Adrenal gland (tissue), 12 donors: ENCODE measurements around the gene SCN1A. TPM values are rescaled to one million over a fixed set of nuclear protein-coding genes. Genes with fewer than 3 reads are reported as not detected.

Experiments
- DNase-seq, 7 donors: peaks; one replicate each; pipeline ENCODE4 v3.0.0-alpha.2; 2019 to 2020
- H3K27ac ChIP-seq, 5 donors: fragments of 200-600 bp; sonication (generic) in 4 of 5; 1 replicate in 3 of 5; 2 replicates in 2 of 5; pipeline versions ENCODE4 v1.5.1 to v1.8.0; 2016 to 2020; ENCODE audit warnings: mild to moderate bottlenecking in 1 of 5
- H3K27me3 ChIP-seq: fragments of 200-600 bp; 2 replicates; pipeline ENCODE4 v1.8.0; 2021
- H3K36me3 ChIP-seq, 2 donors: fragments of 200-600 bp; replicated peaks in 1 of 2; 1 replicate in 1 of 2; 2 replicates in 1 of 2; pipeline versions ENCODE4 v1.5.1 to v1.8.0; 2018 to 2022
- H3K4me1 ChIP-seq, 2 donors: fragments of 200-600 bp; replicated peaks in 1 of 2; 1 replicate in 1 of 2; 2 replicates in 1 of 2; pipeline versions ENCODE4 v1.5.1 to v1.8.0; 2018 to 2021
- H3K4me3 ChIP-seq, 4 donors: fragments of 200-600 bp; sonication (generic) in 3 of 4; one replicate each; pipeline ENCODE4 v1.5.1; 2016 to 2018
- H3K9me3 ChIP-seq, 3 donors: fragments of 200-600 bp; sonication (generic) in 1 of 3; replicated peaks in 1 of 3; 1 replicate in 2 of 3; 2 replicates in 1 of 3; pipeline versions ENCODE4 v1.5.1 to v1.8.0; 2016 to 2021
- CTCF ChIP-seq, 6 experiments: fragments of 450-650 bp in 4 of 6; fragments of 200-600 bp in 2 of 6; sonication (generic) in 1 of 6; IDR thresholded peaks; 1 replicate in 5 of 6; 2 replicates in 1 of 6; pipeline versions ENCODE4 v1.5.1 to v1.8.0; 2016 to 2021; ENCODE audit warnings: antibody characterized with exemption in 6 of 6, mild to moderate bottlenecking in 2 of 6, moderate library complexity in 1 of 6
- POLR2A ChIP-seq, 2 donors: fragments of 450-650 bp; IDR thresholded peaks; one replicate each; pipeline ENCODE4 v1.6.1; 2017; ENCODE audit warnings: antibody characterized with exemption in 2 of 2, mild to moderate bottlenecking in 2 of 2, moderate library complexity in 1 of 2
- WGBS, 4 donors: extraction: QIAGEN DNeasy Blood & Tissue Kit in 2 of 4; methylation state at CpG; one replicate each; pipeline versions ENCODE4 v1.1.5 to v1.1.7; 2013 to 2017; 5-methylcytosine and 5-hydroxymethylcytosine counted together
- intact Hi-C, 2 donors: fragments of 100-400 bp; cut with DNase I; formaldehyde crosslinking; loops; one replicate each; pipeline versions ENCODE4 v1.14.1 to v1.15.0; 2022 to 2023
- polyA plus RNA-seq, 3 donors: library from polyadenylated mRNA; stranded (reverse); fragments of 200-250 nt in 2 of 3; fragments of 350-450 nt in 1 of 3; fragmentation: Illumina TruSeq in 1 of 3; extraction: RNeasy Lipid Tissue Mini Kit (QIAGEN cat#74804) in 1 of 3; gene quantifications; one replicate each; pipeline ENCODE4 v1.2.3, GENCODE V29; 2013 to 2014
- total RNA-seq, 9 donors: library from RNA; depleted of rRNA in 4 of 9; stranded (reverse); fragments of >200 nt in 4 of 9; fragments of 120-200 nt in 1 of 9; fragmentation: NEBNext Ultra II Directional in 1 of 9; extraction: Animal tissue kit (Norgen Biotek cat#: 25700) in 1 of 9; gene quantifications; one replicate each; pipeline versions ENCODE4 v1.1.0 to v1.2.4, GENCODE V29; 2013 to 2023
- donor health status: healthy with polysubstance abuse.
- donor health status: Bipolar disorder and iron deficiency.
- donor health status: DM: yes; HTN: yes; CAD: no.
- donor health status: DM: no; HTN: no; CAD: no.
- donor health status: DM: no; HTN: no; CAD: no.
- donor health status: DM: yes; HTN: yes; CAD: no.

SCN1A gene
- total and polyA plus RNA-seq, 12 donors: 0.07 to 8.9 (median 0.22) TPM; not detected in 4

GRCh38 chr2:166128156-166128505 lies 311 bp upstream of the SCN1A start:
- Histone ChIP-seq H3K36me3 (no peaks in the 10 kb centered on the region), H3K27me3 (no peaks in the 10 kb centered on the region), H3K9me3 (no peaks in the 10 kb centered on the region), H3K4me3 (no peak overlapping the region), H3K27ac (no peak overlapping the region), H3K4me1 (no peaks in the 10 kb centered on the region)
- intact Hi-C loops: loop anchor here in 1 of 2 donors (5.0 to 10.0 kb wide), 2 partner anchors 73 to 176 kb away; partner anchors contain the start of gene TTC21B
- DNase-seq: no peak
- no peak for TF ChIP-seq CTCF (IDR thresholded peaks at IDR 0.05)

GRCh38 chr2:166126007-166126639 lies 1.7 kb downstream of the SCN1A start:
- Histone ChIP-seq H3K4me3 (no peak overlapping the region), H3K27me3 (no peaks in the 10 kb centered on the region), H3K9me3 (no peaks in the 10 kb centered on the region), H3K36me3 (no peaks in the 10 kb centered on the region), H3K27ac (no peak overlapping the region), H3K4me1 (no peaks in the 10 kb centered on the region)
- no peak for DNase-seq
- TF ChIP-seq CTCF (IDR thresholded peaks at IDR 0.05) (no peak), POLR2A (IDR thresholded peaks at IDR 0.05) (no peak)
- intact Hi-C loops: loop anchor here in 1 of 2 donors (5.0 to 10.0 kb wide), 2 partner anchors 71 to 174 kb away; partner anchors contain the start of gene TTC21B
- WGBS, 4 donors: 80 to 87% (median 83%) methylated on average over 6 of the region's 6 CpGs

- Histone ChIP-seq H3K36me3 (no peaks in the 10 kb centered on the region), H3K9me3 (no peaks in the 10 kb centered on the region), H3K27ac (no peak overlapping the region), H3K27me3 (no peaks in the 10 kb centered on the region), H3K4me3 (no peak overlapping the region), H3K4me1 (no peaks in the 10 kb centered on the region)
- WGBS, 4 donors: 57 to 95% (median 89%) methylated on average over 2 of the region's 2 CpGs
- DNase-seq: no peak
- intact Hi-C loops: loop anchor here in 1 of 2 donors (5.0 to 10.0 kb wide), 2 partner anchors 71 to 173 kb away; partner anchors contain the start of gene TTC21B
- TF ChIP-seq POLR2A (IDR thresholded peaks at IDR 0.05) (no peak), CTCF (IDR thresholded peaks at IDR 0.05) (no peak)
Observed at GRCh38 chr2:166125557-166125956, 2.3 kb downstream of the SCN1A start.

DNA sequence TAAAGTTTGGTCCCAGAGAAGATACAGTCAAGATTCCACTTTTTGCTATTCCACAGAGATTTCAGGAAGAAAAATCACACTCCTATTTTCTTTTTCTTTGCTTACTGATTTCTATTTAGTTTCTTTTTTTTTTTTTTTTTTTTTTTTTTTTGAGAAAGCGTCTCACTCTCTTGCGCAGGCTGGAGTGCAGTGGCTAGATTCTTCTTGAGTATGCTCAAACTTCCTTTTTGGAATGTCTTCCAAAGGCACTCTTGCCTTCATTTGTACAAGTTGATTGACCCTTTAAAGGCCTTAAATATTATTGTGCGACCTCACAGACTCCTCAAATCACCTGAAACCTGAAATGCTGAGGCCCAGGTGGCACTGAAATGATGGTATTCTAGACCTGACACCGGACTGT lies 9.6 kb downstream of the SCN1A start:
- WGBS, 4 donors: 73 to 94% (median 89%) methylated on average over 4 of the region's 4 CpGs
- Histone ChIP-seq H3K4me3 (no peak overlapping the region), H3K27me3 (no peaks in the 10 kb centered on the region), H3K4me1 (no peaks in the 10 kb centered on the region), H3K36me3 (no peaks in the 10 kb centered on the region), H3K9me3 (peaks cover 0 to 4% (median 0%) of the 10 kb centered on the region in 3 donors), H3K27ac (no peak overlapping the region)
- TF ChIP-seq CTCF (IDR thresholded peaks at IDR 0.05) (no peak), POLR2A (IDR thresholded peaks at IDR 0.05) (no peak)
- DNase-seq: no peak
- intact Hi-C loops: no loop called here
